ENCODE results near the gene OVCH1. TPM values are rescaled to one million over a fixed set of nuclear protein-coding genes. Genes with fewer than 3 reads are reported as not detected.
"Not testable (repeated sequence)": the region's sequence is repeated elsewhere in the genome, so short reads cannot be mapped to it uniquely, and the experiment has no call there.

The OVCH1 gene
- total RNA-seq, 1 donor from 2014 or later = 0.18 TPM

- no peak for DNase-seq (ENCODE audit: low spot score)
Measured at GRCh38 chr12:29403991-29404390, 93.5 kb downstream of the OVCH1 start.

GRCh38 chr12:29402437-29402836, 95.0 kb downstream of the OVCH1 start:
- no peak for DNase-seq (ENCODE audit: low spot score)

GRCh38 chr12:29398495-29398894, 99.0 kb downstream of the OVCH1 start:
- DNase-seq (ENCODE audit: low spot score) = no peak

- no peak for DNase-seq (ENCODE audit: low spot score)
Measured at GRCh38 chr12:29396774-29397173, 100.7 kb downstream of the OVCH1 start.

DNA sequence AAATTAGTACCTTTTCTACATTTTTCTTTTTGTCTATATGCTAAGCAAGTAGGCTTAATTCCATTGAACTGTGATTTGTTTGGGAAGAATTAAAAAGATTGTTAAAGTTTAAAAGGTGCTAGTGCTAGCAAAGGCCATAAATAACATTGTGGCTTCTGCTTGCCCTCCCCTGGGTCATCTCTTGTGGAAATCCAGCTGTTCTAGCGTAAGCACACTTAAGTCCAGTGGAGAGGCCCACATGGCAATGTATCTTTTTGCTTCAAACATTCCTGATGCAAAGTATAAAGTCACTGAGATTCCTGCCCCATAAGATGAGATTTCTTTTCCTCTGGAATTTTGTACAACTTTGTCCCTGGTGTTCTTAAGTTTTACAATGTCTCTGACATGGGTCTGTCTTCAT, 102.1 kb downstream of the OVCH1 start:
- no peak for DNase-seq (ENCODE audit: low spot score)

DNA sequence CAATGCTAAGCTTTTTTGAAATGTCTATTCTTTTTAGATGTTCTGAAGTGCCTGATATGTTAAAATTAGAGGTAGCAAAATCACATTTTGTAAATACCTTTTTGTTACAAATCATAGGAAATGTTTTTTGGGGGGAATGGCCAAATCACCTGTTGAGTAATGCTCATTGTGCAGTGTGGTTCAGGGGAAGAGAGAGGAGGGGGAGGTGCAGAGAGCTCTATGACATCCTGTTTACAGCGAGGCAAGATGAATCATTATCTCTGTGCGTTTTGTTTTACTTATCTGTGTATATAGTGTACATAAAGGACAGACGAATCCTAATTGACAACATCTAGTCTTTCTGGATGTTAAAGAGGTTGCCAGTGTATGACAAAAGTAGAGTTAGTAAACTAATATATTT, 107.1 kb downstream of the OVCH1 start:
- not testable (repeated sequence) for DNase-seq (ENCODE audit: low spot score)

DNA sequence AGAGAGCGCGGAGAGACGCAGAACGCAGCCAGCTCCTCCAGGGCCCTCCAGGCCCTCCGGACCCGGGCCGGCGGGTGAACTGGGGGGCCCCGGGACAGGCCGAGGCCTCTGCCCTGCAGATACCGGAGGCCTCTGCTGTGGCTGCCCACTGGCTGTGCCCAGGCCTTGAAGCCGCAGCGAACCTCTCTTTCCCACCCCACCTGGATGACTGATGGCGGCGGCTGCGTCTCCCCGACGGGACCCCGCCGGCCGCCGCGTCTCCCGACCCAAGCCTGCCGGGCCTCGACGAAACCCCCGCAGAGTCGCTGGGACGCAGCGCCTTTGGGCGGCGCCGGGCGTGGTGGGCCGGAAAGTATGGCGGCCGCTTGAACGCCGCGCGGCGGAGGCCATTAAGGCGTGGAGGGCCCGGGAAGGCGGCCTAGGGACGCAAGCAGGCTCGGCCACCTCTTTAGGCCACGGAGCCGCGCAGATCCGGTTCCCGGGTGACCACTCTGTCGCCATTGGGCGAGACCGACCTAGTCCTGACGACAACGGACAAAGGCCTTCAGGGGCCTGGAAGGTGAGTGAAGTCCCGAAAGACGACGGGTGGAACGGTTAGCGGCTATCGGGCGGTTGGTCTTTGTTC, 108.1 kb downstream of the OVCH1 start:
- no peak for DNase-seq (ENCODE audit: low spot score)

DNA sequence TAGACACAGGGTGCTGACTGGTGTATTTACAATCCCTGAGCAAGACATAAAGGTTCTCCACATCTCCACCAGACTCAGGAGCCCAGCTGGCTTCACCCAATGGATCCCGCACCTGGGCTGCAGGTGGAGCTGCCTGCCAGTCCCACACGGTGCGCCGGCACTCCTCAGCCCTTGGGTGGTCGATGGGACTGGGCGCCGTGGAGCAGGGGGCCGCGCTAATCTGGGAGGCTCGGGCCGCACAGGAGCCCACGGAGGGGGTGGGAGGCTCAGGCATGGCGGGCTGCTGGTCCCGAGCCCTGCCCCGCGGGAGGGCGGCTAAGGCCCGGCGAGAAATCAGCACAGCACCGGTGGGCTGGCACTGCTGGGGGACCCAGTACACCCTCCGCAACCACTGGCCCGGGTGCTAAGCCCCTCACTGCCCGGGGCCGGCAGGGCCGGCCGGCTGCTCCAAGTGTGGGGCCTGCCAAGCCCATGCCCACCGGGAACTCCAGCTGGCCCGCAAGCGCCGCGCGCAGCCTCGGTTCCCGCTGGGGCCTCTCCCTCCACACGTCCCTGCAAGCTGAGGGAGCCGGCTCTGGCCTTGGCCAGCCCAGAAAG, 111.3 kb downstream of the OVCH1 start:
- not testable (repeated sequence) for DNase-seq (ENCODE audit: low spot score)

DNA sequence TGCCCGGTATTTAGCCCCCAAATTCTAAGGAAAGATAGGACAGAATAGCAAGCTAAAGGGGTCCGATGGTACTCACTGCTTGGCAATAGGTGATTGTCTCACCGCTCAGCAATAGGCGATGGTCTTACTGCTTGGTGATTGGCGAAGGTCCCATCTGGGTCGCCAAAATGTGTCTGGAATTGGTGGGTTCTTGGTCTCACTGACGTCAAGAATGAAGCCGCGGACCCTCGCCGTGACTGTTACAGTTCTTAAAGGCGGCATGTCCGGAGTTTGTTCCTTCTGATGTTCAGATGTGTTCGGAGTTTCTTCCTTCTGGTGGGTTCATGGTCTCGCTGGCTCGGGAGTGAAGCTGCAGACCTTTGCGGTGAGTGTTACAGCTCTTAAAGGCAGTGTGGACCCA, 112.3 kb downstream of the OVCH1 start:
- DNase-seq (ENCODE audit: low spot score) = not testable (repeated sequence)

DNA sequence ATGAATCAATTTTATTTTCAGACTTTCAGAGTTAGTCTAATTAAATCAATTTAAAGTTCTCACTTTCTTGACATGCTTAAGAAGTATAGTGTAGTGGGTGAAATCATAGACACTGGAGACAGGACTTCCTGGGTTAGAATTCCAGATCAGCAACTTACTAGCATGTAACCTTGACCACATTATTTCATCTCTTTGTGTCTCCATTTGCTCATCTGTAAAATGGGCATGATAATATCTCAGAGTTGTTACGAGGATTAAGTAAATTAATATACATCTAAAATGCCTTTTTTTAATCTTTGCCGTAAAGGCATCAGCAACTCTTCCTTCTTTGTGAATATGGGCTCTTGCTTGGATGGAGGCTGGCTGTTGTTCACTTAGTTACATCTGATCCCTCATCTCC, 115.2 kb downstream of the OVCH1 start:
- no peak for DNase-seq (ENCODE audit: low spot score)

GRCh38 chr12:29380536-29381523, 116.7 kb downstream of the OVCH1 start, which contains the start of gene ERGIC2:
ERGIC2 (minus strand) TSS chr12:29381172; CDS start chr12:29371633, 9,539 bp downstream.
- peak; percentile 95 for DNase-seq (ENCODE audit: low spot score)

Other genes starting within 250 kb of the OVCH1 start
- gene ERGIC2, start 116.5 kb downstream of the OVCH1 start, total RNA-seq = 88.8 TPM